ENCODE measurements around the gene HSPA1L.
"Not testable (repeated sequence)": the region's sequence is repeated elsewhere in the genome, so short reads cannot be mapped to it uniquely, and the experiment has no call there.

Gene HSPA1L

GRCh38 chr6:31795616-31796298 is 19.3 kb downstream of the HSPA1L start, which contains the start of gene VARS1:
VARS1 (minus strand) TSS chr6:31795752; CDS start chr6:31795217, 535 bp downstream.
- peak; percentile 90 to 92 (median 92) for DNase-seq
- H3K27me3 ChIP-seq (replicated peaks in 2 of 5; ENCODE audit: control insufficient read depth in 4 of 5, insufficient read depth in 5 of 5, low read length in 4 of 5): no peaks in the 10 kb centered on the region
- peaks cover 0 to 36% (median 11%) of the 10 kb centered on the region in 4 experiments for H3K36me3 ChIP-seq (ENCODE audit: control insufficient read depth in 4 of 4, insufficient read depth in 4 of 4, low read length in 3 of 4)
- POLR2A ChIA-PET: interaction anchor here (0.7 to 1.5 kb wide), 8 partner anchors 11 to 144 kb away, joined by 3 to 7 read pairs (median 4); partner anchors contain the start of genes ABHD16A, HSPA1A, HSPA1B and HSPA1L
- peak within 1 kb of the TSS; percentile 73 to 98 (median 89) for H3K4me3 ChIP-seq (ENCODE audit: control insufficient read depth in 1 of 7, extremely low read depth in 1 of 7, insufficient read depth in 4 of 7, low read depth in 2 of 7, low read length in 6 of 7)
- peak within 1 kb of the TSS; percentile 83 to 92 for H3K27ac ChIP-seq (ENCODE audit: insufficient read depth in 1 of 2, low read depth in 1 of 2, low read length in 2 of 2, poor library complexity in 1 of 2, severe bottlenecking in 2 of 2)
- no peaks in the 10 kb centered on the region for H3K9me3 ChIP-seq (ENCODE audit: control extremely low read depth in 1 of 5, control insufficient read depth in 4 of 5, insufficient read depth in 2 of 5, low read depth in 1 of 5, low read length in 4 of 5)
- peaks cover 14 to 67% (median 51%) of the 10 kb centered on the region in 4 experiments for H3K4me1 ChIP-seq (ENCODE audit: control extremely low read depth in 1 of 4, control insufficient read depth in 4 of 4, insufficient read depth in 4 of 4, low read length in 3 of 4)
- under 1% methylated on average over 63 of the region's 75 CpGs for WGBS (ENCODE audit: insufficient coverage)
- CTCF ChIA-PET: interaction anchor here (0.6 to 2.6 kb wide), 13 partner anchors 10 to 143 kb away, joined by 3 to 13 read pairs (median 4); partner anchors contain the start of genes BAG6 and LSM2

DNA sequence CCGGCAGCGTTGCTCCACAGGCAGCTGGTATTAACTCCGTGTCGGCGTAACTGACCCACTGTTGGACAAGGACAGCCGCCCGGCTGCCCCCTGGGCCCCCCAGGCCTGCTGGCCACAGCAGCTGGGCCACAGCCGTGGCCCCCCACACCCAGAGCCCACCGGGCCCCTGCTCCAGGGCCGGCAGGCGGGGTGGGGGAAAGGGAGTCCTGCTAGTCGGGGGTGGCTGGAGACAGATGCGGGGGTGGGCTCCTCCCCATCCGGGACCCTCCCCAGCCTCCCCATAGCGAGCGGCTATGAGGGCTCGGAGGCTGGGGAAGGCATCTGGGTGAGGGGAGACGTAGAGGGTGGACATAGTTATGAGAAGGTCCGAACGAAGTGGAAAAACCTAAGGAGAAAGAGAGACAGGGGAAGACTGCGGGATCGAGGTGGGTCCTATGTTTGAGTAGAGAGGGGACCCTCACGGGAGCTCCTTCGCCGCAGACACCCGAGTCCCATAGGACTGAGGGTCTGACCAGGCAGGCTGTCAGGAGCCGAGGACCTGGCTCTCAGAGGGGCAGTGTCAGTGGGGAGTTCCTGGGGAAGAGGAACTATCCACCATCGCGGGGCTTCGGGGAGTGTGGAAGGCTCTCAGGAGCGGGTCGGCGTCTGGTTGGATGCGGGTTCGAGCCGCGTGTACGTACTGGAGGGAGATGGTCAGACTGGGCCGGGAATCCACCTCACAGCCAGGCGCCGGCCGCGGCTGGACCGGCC is 20.0 kb downstream of the HSPA1L start:
- 1% methylated on average over 29 of the region's 44 CpGs for WGBS (ENCODE audit: insufficient coverage)
- H3K4me3 ChIP-seq (ENCODE audit: control insufficient read depth in 1 of 7, extremely low read depth in 1 of 7, insufficient read depth in 4 of 7, low read depth in 2 of 7, low read length in 6 of 7): peak overlapping the region; percentile 73 to 98 (median 89)
- peaks cover 0 to 36% (median 11%) of the 10 kb centered on the region in 4 experiments for H3K36me3 ChIP-seq (ENCODE audit: control insufficient read depth in 4 of 4, insufficient read depth in 4 of 4, low read length in 3 of 4)
- H3K9me3 ChIP-seq (ENCODE audit: control extremely low read depth in 1 of 5, control insufficient read depth in 4 of 5, insufficient read depth in 2 of 5, low read depth in 1 of 5, low read length in 4 of 5): no peaks in the 10 kb centered on the region
- no peaks in the 10 kb centered on the region for H3K27me3 ChIP-seq (replicated peaks in 2 of 5; ENCODE audit: control insufficient read depth in 4 of 5, insufficient read depth in 5 of 5, low read length in 4 of 5)
- peaks cover 14 to 67% (median 51%) of the 10 kb centered on the region in 4 experiments for H3K4me1 ChIP-seq (ENCODE audit: control extremely low read depth in 1 of 4, control insufficient read depth in 4 of 4, insufficient read depth in 4 of 4, low read length in 3 of 4)
- H3K27ac ChIP-seq (ENCODE audit: insufficient read depth in 1 of 2, low read depth in 1 of 2, low read length in 2 of 2, poor library complexity in 1 of 2, severe bottlenecking in 2 of 2): peak overlapping the region; percentile 83 to 92
- no peak for DNase-seq
- CTCF ChIA-PET: interaction anchor here (0.6 to 2.6 kb wide), 9 partner anchors 10 to 35 kb away, joined by 3 to 13 read pairs (median 5); partner anchors contain the start of gene LSM2
- POLR2A ChIA-PET: interaction anchor here (0.6 to 1.5 kb wide), 9 partner anchors 12 to 300 kb away, joined by 3 to 7 read pairs (median 3); partner anchors contain the start of genes ABHD16A, HSPA1A, HSPA1B and HSPA1L

DNA sequence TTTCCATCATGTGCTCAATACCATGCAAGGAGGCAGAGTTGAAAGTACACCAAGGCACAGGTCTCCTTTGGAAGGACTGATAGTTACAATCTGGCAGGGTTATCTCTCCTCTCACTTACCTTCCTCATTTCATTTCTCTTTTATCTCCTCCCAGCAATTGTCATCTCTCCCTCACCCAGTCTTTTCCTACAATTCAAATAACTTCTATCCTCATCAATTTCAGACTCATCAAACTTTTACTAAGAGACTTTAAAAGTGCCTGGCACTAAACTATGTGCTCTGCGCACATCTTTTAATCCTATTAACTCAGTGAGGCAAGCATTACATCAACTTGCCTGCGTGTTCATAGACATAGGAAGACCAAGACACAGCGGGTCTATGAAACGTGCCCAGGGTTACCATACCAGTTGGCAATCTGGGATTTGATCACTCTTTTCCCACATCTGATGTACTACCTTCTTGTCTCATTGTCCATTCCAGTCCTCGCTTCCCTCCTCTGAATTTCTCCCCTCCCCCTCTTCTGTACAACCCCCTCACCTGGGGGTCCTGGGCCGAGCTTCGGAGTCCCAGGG is 20.7 kb downstream of the HSPA1L start:
- no peak for DNase-seq
- WGBS (ENCODE audit: insufficient coverage): 40% methylated on average over 7 of the region's 7 CpGs
- Histone ChIP-seq H3K9me3 (ENCODE audit: control extremely low read depth in 1 of 5, control insufficient read depth in 4 of 5, insufficient read depth in 2 of 5, low read depth in 1 of 5, low read length in 4 of 5) (no peaks in the 10 kb centered on the region), H3K4me3 (ENCODE audit: control insufficient read depth in 1 of 7, extremely low read depth in 1 of 7, insufficient read depth in 4 of 7, low read depth in 2 of 7, low read length in 6 of 7) (peak overlapping the region; percentile 73 to 98 (median 89)), H3K36me3 (ENCODE audit: control insufficient read depth in 4 of 4, insufficient read depth in 4 of 4, low read length in 3 of 4) (peaks cover 0 to 33% (median 14%) of the 10 kb centered on the region in 4 experiments), H3K4me1 (ENCODE audit: control extremely low read depth in 1 of 4, control insufficient read depth in 4 of 4, insufficient read depth in 4 of 4, low read length in 3 of 4) (peaks cover 14 to 67% (median 51%) of the 10 kb centered on the region in 4 experiments), H3K27me3 (replicated peaks in 2 of 5; ENCODE audit: control insufficient read depth in 4 of 5, insufficient read depth in 5 of 5, low read length in 4 of 5) (no peaks in the 10 kb centered on the region), H3K27ac (ENCODE audit: insufficient read depth in 1 of 2, low read depth in 1 of 2, low read length in 2 of 2, poor library complexity in 1 of 2, severe bottlenecking in 2 of 2) (peak overlapping the region; percentile 83 to 92)
- ChIA-PET CTCF (interaction anchor here (1.0 to 2.6 kb wide), 3 partner anchors 9 to 36 kb away, joined by 3 to 11 read pairs (median 3); no protein-coding TSS in a partner anchor), POLR2A (interaction anchor here (0.6 to 1.0 kb wide), 2 partner anchors 56 to 299 kb away, joined by 3 read pairs; no protein-coding TSS in a partner anchor)

- H3K27me3 ChIP-seq (replicated peaks in 2 of 5; ENCODE audit: control insufficient read depth in 4 of 5, insufficient read depth in 5 of 5, low read length in 4 of 5); CTCF ChIA-PET; POLR2A ChIA-PET; H3K9me3 ChIP-seq (ENCODE audit: control extremely low read depth in 1 of 5, control insufficient read depth in 4 of 5, insufficient read depth in 2 of 5, low read depth in 1 of 5, low read length in 4 of 5); DNase-seq: not testable (repeated sequence)
- 100% methylated on average over 3 of the region's 6 CpGs for WGBS (ENCODE audit: insufficient coverage)
- H3K4me1 ChIP-seq (ENCODE audit: control extremely low read depth in 1 of 4, control insufficient read depth in 4 of 4, insufficient read depth in 4 of 4, low read length in 3 of 4): peaks cover 14 to 67% (median 51%) of the 10 kb centered on the region in 4 experiments
- H3K36me3 ChIP-seq (ENCODE audit: control insufficient read depth in 4 of 4, insufficient read depth in 4 of 4, low read length in 3 of 4): peaks cover 0 to 37% (median 15%) of the 10 kb centered on the region in 4 experiments
- H3K27ac ChIP-seq (ENCODE audit: insufficient read depth in 1 of 2, low read depth in 1 of 2, low read length in 2 of 2, poor library complexity in 1 of 2, severe bottlenecking in 2 of 2): peak overlapping the region in 1 of 2 experiments; percentile 34
- peak overlapping the region in 4 of 7 experiments; percentile 87 to 98 (median 90) for H3K4me3 ChIP-seq (ENCODE audit: control insufficient read depth in 1 of 7, extremely low read depth in 1 of 7, insufficient read depth in 4 of 7, low read depth in 2 of 7, low read length in 6 of 7)
Observed at GRCh38 chr6:31793927-31794245, 21.2 kb downstream of the HSPA1L start.

- Histone ChIP-seq H3K27me3 (replicated peaks in 2 of 5; ENCODE audit: control insufficient read depth in 4 of 5, insufficient read depth in 5 of 5, low read length in 4 of 5) (no peaks in the 10 kb centered on the region), H3K4me3 (ENCODE audit: control insufficient read depth in 1 of 7, extremely low read depth in 1 of 7, insufficient read depth in 4 of 7, low read depth in 2 of 7, low read length in 6 of 7) (peak overlapping the region in 2 of 7 experiments; percentile 11 to 49), H3K36me3 (ENCODE audit: control insufficient read depth in 4 of 4, insufficient read depth in 4 of 4, low read length in 3 of 4) (peaks cover 0 to 33% (median 15%) of the 10 kb centered on the region in 4 experiments), H3K27ac (ENCODE audit: insufficient read depth in 1 of 2, low read depth in 1 of 2, low read length in 2 of 2, poor library complexity in 1 of 2, severe bottlenecking in 2 of 2) (no peak overlapping the region), H3K4me1 (ENCODE audit: control extremely low read depth in 1 of 4, control insufficient read depth in 4 of 4, insufficient read depth in 4 of 4, low read length in 3 of 4) (peaks cover 9 to 62% (median 44%) of the 10 kb centered on the region in 4 experiments), H3K9me3 (ENCODE audit: control extremely low read depth in 1 of 5, control insufficient read depth in 4 of 5, insufficient read depth in 2 of 5, low read depth in 1 of 5, low read length in 4 of 5) (no peaks in the 10 kb centered on the region)
- ChIA-PET CTCF (interaction anchor here (0.7 to 3.8 kb wide), 2 partner anchors 13 to 23 kb away, joined by 3 to 18 read pairs; partner anchors contain the start of gene LSM2), POLR2A (no interaction called here)
- WGBS (ENCODE audit: insufficient coverage): 44% methylated on average over 9 of the region's 12 CpGs
- DNase-seq: peak; percentile 59 to 89 (median 85)
Observed at GRCh38 chr6:31792761-31793171, 22.3 kb downstream of the HSPA1L start.

- Histone ChIP-seq H3K4me1 (ENCODE audit: control extremely low read depth in 1 of 4, control insufficient read depth in 4 of 4, insufficient read depth in 4 of 4, low read length in 3 of 4) (peaks cover 8 to 54% (median 37%) of the 10 kb centered on the region in 4 experiments), H3K4me3 (ENCODE audit: control insufficient read depth in 1 of 7, extremely low read depth in 1 of 7, insufficient read depth in 4 of 7, low read depth in 2 of 7, low read length in 6 of 7) (peak overlapping the region in 2 of 7 experiments; percentile 4 to 49), H3K27me3 (replicated peaks in 2 of 5; ENCODE audit: control insufficient read depth in 4 of 5, insufficient read depth in 5 of 5, low read length in 4 of 5) (no peaks in the 10 kb centered on the region), H3K9me3 (ENCODE audit: control extremely low read depth in 1 of 5, control insufficient read depth in 4 of 5, insufficient read depth in 2 of 5, low read depth in 1 of 5, low read length in 4 of 5) (no peaks in the 10 kb centered on the region), H3K27ac (ENCODE audit: insufficient read depth in 1 of 2, low read depth in 1 of 2, low read length in 2 of 2, poor library complexity in 1 of 2, severe bottlenecking in 2 of 2) (no peak overlapping the region), H3K36me3 (ENCODE audit: control insufficient read depth in 4 of 4, insufficient read depth in 4 of 4, low read length in 3 of 4) (peaks cover 0 to 31% (median 18%) of the 10 kb centered on the region in 4 experiments)
- no CpG with 5 or more reads among the region's 3 CpGs for WGBS (ENCODE audit: insufficient coverage)
- POLR2A ChIA-PET: interaction anchor here (1.3 kb wide), 1 partner anchor 15 kb away, joined by 3 read pairs; the partner anchor contains the start of gene LSM2
- CTCF ChIA-PET: interaction anchor here (0.7 to 3.8 kb wide), 6 partner anchors 11 to 251 kb away, joined by 3 to 18 read pairs (median 6); partner anchors contain the start of gene LSM2
- DNase-seq: no peak
Observed at GRCh38 chr6:31792090-31792374, 23.1 kb downstream of the HSPA1L start.
